HepG2 (cell line): Measurements from ENCODE around the gene NEU1. TPM values are rescaled to one million over a fixed set of nuclear protein-coding genes. Genes with fewer than 3 reads are reported as not detected.

Source experiments
- CCDC6 ChIP-seq: sonication (generic); formaldehyde crosslinking; IDR thresholded peaks from 2 replicates; pipeline ENCODE4 v1.8.1; 2022; ENCODE audit warnings: mild to moderate bottlenecking, missing genetic modification reagents, moderate library complexity
- CENPT ChIP-seq: sonication (generic); formaldehyde crosslinking; IDR thresholded peaks from 2 replicates; pipeline ENCODE4 v1.8.0; 2022; ENCODE audit warnings: low read depth, mild to moderate bottlenecking, moderate library complexity, missing genetic modification reagents
- KDM4B ChIP-seq: sonication (generic); formaldehyde crosslinking; IDR thresholded peaks from 2 replicates; pipeline ENCODE4 v1.4.0; 2020; ENCODE audit warnings: missing genetic modification reagents
- KLF6 ChIP-seq: IDR thresholded peaks from 2 replicates; pipeline ENCODE4 v1.8.0; 2016; ENCODE audit warnings: missing biosample characterization, missing genetic modification reagents
- LCORL ChIP-seq, 2 experiments: fragments of 450-650 bp in 1 of 2; sonication (generic) in 1 of 2; formaldehyde crosslinking in 1 of 2; IDR thresholded peaks; 2 replicates each; pipeline versions ENCODE4 v1.5.0 to v1.6.1; 2017 to 2020; ENCODE audit warnings: antibody characterized with exemption in 1 of 2, missing genetic modification reagents in 1 of 2
- NBN ChIP-seq: fragments of 450-650 bp; conservative IDR thresholded peaks from 2 replicates; pipeline ENCODE4 v1.6.1; 2017
- PRPF4 ChIP-seq: fragments of 200-400 bp; formaldehyde crosslinking; IDR thresholded peaks from 2 replicates; pipeline ENCODE4 v1.6.1; 2016; ENCODE audit warnings: low read length, low read depth; ENCODE audit not compliant: poor library complexity, severe bottlenecking
- TEAD3 ChIP-seq: optimal IDR thresholded peaks from 2 replicates; pipeline ENCODE3; 2016; ENCODE audit warnings: borderline replicate concordance
- ZNF501 ChIP-seq: sonication (generic); formaldehyde crosslinking; IDR thresholded peaks from 2 replicates; pipeline ENCODE4 v1.5.1; 2020; ENCODE audit warnings: mild to moderate bottlenecking, moderate library complexity, missing genetic modification reagents
- ZNF878 ChIP-seq: sonication (generic); formaldehyde crosslinking; IDR thresholded peaks from 2 replicates; pipeline ENCODE4 v1.8.1; 2023; ENCODE audit warnings: mild to moderate bottlenecking, missing genetic modification reagents, moderate library complexity
- polyA plus RNA-seq, 8 experiments: library from polyadenylated mRNA; depleted of rRNA in 3 of 8; stranded (reverse) in 7 of 8; unstranded in 1 of 8; fragments of >200 nt; fragmentation: Illumina TruSeq in 4 of 8; extraction: Trizol in 4 of 8; gene quantifications; 2 replicates each; pipeline versions ENCODE4 v1.2.1 to v1.2.3, GENCODE V29; 2011 to 2016; ENCODE audit warnings: low read depth in 4 of 8, missing spikeins in 1 of 8, mixed read lengths in 1 of 8; ENCODE audit not compliant: insufficient read depth in 1 of 8
- total RNA-seq, 5 experiments: library from RNA; depleted of rRNA; stranded (reverse); fragments of >200 nt; fragmentation: Illumina TruSeq; extraction: Trizol; gene quantifications; 2 replicates each; pipeline ENCODE4 v1.2.3, GENCODE V29; 2016; ENCODE audit warnings: low read depth in 1 of 5
- TF ChIP-seq, protein P1 (sequence below): sonication (generic); formaldehyde crosslinking; IDR thresholded peaks from 2 replicates; pipeline ENCODE4 v1.5.0; 2020; ENCODE audit warnings: mild to moderate bottlenecking, missing genetic modification reagents
- TF ChIP-seq, protein P2 (sequence below): sonication (generic); formaldehyde crosslinking; conservative IDR thresholded peaks from 2 replicates; pipeline ENCODE4 v1.5.0; 2020; ENCODE audit warnings: missing genetic modification reagents
- TF ChIP-seq, protein P3 (sequence below): sonication (generic); formaldehyde crosslinking; IDR thresholded peaks from 2 replicates; pipeline ENCODE4 v1.9.0; 2022; ENCODE audit warnings: missing genetic modification reagents, mild to moderate bottlenecking, borderline replicate concordance
- TF ChIP-seq, protein P4 (sequence below): sonication (generic); formaldehyde crosslinking; IDR thresholded peaks from 2 replicates; pipeline ENCODE4 v1.4.0; 2020; ENCODE audit warnings: mild to moderate bottlenecking, missing genetic modification reagents
- TF ChIP-seq, protein P5 (sequence below): IDR thresholded peaks from 2 replicates; pipeline ENCODE4 v1.6.1; 2016
- TF ChIP-seq, protein P6 (sequence below): sonication (generic); formaldehyde crosslinking; conservative IDR thresholded peaks from 2 replicates; pipeline ENCODE4 v1.8.0; 2022; ENCODE audit warnings: missing genetic modification reagents

The NEU1 gene
- total and polyA plus RNA-seq, 2 of the 13 experiments (the other 11 are each of a cell fraction or from before 2014, with no cell fraction given) = 215 to 297 TPM

DNA sequence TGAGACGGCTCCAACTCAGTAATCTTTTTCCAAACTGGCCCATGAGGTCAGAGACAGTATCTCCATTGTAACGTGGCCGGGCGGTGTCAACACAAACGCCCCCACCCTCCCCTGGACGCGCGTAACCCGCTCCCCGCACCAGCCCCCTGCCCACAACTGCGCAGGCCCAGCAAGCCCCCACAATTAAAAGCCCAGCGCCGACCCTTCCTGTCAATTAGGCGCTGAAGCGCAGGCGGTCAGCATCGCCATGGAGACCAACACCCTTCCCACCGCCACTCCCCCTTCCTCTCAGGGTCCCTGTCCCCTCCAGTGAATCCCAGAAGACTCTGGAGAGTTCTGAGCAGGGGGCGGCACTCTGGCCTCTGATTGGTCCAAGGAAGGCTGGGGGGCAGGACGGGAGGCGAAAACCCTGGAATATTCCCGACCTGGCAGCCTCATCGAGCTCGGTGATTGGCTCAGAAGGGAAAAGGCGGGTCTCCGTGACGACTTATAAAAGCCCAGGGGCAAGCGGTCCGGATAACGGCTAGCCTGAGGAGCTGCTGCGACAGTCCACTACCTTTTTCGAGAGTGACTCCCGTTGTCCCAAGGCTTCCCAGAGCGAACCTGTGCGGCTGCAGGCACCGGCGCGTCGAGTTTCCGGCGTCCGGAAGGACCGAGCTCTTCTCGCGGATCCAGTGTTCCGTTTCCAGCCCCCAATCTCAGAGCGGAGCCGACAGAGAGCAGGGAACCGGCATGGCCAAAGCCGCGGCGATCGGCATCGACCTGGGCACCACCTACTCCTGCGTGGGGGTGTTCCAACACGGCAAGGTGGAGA lies 47.4 kb downstream of the NEU1 start, which contains the start of the genes HSPA1A and HSPA1L (continued):
- TF ChIP-seq, protein P1, sequence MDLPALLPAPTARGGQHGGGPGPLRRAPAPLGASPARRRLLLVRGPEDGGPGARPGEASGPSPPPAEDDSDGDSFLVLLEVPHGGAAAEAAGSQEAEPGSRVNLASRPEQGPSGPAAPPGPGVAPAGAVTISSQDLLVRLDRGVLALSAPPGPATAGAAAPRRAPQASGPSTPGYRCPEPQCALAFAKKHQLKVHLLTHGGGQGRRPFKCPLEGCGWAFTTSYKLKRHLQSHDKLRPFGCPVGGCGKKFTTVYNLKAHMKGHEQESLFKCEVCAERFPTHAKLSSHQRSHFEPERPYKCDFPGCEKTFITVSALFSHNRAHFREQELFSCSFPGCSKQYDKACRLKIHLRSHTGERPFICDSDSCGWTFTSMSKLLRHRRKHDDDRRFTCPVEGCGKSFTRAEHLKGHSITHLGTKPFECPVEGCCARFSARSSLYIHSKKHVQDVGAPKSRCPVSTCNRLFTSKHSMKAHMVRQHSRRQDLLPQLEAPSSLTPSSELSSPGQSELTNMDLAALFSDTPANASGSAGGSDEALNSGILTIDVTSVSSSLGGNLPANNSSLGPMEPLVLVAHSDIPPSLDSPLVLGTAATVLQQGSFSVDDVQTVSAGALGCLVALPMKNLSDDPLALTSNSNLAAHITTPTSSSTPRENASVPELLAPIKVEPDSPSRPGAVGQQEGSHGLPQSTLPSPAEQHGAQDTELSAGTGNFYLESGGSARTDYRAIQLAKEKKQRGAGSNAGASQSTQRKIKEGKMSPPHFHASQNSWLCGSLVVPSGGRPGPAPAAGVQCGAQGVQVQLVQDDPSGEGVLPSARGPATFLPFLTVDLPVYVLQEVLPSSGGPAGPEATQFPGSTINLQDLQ (CRISPR knock-in tag) = no peak
- TF ChIP-seq CCDC6 (peak; percentile 79; the same call in 1 of the 2 replicates), ZNF878 (CRISPR knock-in tag) (no peak), NBN (no peak), CENPT (CRISPR knock-in tag) (0 out of 2 replicates have a peak, but pooled peaks have one; percentile 33), PRPF4 (no peak), LCORL (IDR thresholded peaks at IDR 0.05) (no peak), LCORL (CRISPR knock-in tag; IDR thresholded peaks at IDR 0.05) (peak; percentile 61; the same call in 1 of the 2 replicates), TEAD3 (peak; percentile 51), KLF6 (CRISPR knock-in tag) (no peak), ZNF501 (CRISPR knock-in tag) (0 out of 2 replicates have a peak, but pooled peaks have one; percentile 41), KDM4B (CRISPR knock-in tag) (no peak)
- TF ChIP-seq, protein P2, sequence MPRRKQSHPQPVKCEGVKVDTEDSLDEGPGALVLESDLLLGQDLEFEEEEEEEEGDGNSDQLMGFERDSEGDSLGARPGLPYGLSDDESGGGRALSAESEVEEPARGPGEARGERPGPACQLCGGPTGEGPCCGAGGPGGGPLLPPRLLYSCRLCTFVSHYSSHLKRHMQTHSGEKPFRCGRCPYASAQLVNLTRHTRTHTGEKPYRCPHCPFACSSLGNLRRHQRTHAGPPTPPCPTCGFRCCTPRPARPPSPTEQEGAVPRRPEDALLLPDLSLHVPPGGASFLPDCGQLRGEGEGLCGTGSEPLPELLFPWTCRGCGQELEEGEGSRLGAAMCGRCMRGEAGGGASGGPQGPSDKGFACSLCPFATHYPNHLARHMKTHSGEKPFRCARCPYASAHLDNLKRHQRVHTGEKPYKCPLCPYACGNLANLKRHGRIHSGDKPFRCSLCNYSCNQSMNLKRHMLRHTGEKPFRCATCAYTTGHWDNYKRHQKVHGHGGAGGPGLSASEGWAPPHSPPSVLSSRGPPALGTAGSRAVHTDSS (CRISPR knock-in tag) = no peak
- TF ChIP-seq, protein P3, sequence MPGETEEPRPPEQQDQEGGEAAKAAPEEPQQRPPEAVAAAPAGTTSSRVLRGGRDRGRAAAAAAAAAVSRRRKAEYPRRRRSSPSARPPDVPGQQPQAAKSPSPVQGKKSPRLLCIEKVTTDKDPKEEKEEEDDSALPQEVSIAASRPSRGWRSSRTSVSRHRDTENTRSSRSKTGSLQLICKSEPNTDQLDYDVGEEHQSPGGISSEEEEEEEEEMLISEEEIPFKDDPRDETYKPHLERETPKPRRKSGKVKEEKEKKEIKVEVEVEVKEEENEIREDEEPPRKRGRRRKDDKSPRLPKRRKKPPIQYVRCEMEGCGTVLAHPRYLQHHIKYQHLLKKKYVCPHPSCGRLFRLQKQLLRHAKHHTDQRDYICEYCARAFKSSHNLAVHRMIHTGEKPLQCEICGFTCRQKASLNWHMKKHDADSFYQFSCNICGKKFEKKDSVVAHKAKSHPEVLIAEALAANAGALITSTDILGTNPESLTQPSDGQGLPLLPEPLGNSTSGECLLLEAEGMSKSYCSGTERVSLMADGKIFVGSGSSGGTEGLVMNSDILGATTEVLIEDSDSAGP = no peak
- TF ChIP-seq, protein P4, sequence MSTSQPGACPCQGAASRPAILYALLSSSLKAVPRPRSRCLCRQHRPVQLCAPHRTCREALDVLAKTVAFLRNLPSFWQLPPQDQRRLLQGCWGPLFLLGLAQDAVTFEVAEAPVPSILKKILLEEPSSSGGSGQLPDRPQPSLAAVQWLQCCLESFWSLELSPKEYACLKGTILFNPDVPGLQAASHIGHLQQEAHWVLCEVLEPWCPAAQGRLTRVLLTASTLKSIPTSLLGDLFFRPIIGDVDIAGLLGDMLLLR (CRISPR knock-in tag) = no peak
- TF ChIP-seq, protein P5, sequence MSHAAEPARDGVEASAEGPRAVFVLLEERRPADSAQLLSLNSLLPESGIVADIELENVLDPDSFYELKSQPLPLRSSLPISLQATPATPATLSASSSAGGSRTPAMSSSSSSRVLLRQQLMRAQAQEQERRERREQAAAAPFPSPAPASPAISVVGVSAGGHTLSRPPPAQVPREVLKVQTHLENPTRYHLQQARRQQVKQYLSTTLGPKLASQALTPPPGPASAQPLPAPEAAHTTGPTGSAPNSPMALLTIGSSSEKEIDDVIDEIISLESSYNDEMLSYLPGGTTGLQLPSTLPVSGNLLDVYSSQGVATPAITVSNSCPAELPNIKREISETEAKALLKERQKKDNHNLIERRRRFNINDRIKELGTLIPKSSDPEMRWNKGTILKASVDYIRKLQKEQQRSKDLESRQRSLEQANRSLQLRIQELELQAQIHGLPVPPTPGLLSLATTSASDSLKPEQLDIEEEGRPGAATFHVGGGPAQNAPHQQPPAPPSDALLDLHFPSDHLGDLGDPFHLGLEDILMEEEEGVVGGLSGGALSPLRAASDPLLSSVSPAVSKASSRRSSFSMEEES (CRISPR knock-in tag) = no peak
- TF ChIP-seq, protein P6, sequence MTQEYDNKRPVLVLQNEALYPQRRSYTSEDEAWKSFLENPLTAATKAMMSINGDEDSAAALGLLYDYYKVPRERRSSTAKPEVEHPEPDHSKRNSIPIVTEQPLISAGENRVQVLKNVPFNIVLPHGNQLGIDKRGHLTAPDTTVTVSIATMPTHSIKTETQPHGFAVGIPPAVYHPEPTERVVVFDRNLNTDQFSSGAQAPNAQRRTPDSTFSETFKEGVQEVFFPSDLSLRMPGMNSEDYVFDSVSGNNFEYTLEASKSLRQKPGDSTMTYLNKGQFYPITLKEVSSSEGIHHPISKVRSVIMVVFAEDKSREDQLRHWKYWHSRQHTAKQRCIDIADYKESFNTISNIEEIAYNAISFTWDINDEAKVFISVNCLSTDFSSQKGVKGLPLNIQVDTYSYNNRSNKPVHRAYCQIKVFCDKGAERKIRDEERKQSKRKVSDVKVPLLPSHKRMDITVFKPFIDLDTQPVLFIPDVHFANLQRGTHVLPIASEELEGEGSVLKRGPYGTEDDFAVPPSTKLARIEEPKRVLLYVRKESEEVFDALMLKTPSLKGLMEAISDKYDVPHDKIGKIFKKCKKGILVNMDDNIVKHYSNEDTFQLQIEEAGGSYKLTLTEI (CRISPR knock-in tag) = no peak
